Measurements from ENCODE around the gene CHST11.

The CHST11 gene

GRCh38 chr12:104725610-104726009 is 268.9 kb downstream of the CHST11 start:
- Mint-ChIP-seq H3K27ac (no peak overlapping the region), H3K9me3 (ENCODE audit: low read depth) (no peaks in the 10 kb centered on the region), H3K36me3 (peaks cover 7% of the 10 kb centered on the region), H3K4me3 (no peak overlapping the region), H3K4me1 (ENCODE audit: low read depth) (peaks cover 34% of the 10 kb centered on the region), H3K27me3 (no peaks in the 10 kb centered on the region)

GRCh38 chr12:104727726-104728465 is 271.1 kb downstream of the CHST11 start:
- Mint-ChIP-seq H3K4me1 (ENCODE audit: low read depth) (peaks cover 15% of the 10 kb centered on the region), H3K27ac (no peak overlapping the region), H3K27me3 (no peaks in the 10 kb centered on the region), H3K4me3 (no peak overlapping the region), H3K9me3 (ENCODE audit: low read depth) (no peaks in the 10 kb centered on the region), H3K36me3 (peaks cover 7% of the 10 kb centered on the region)

- H3K4me1 Mint-ChIP-seq (ENCODE audit: low read depth), result peaks cover 15% of the 10 kb centered on the region
- H3K36me3 Mint-ChIP-seq, result peaks cover 7% of the 10 kb centered on the region
- H3K27ac Mint-ChIP-seq, result no peak overlapping the region
- H3K4me3 Mint-ChIP-seq, result no peak overlapping the region
- H3K9me3 Mint-ChIP-seq (ENCODE audit: low read depth), result no peaks in the 10 kb centered on the region
- H3K27me3 Mint-ChIP-seq, result no peaks in the 10 kb centered on the region
Observed at GRCh38 chr12:104729091-104729490, 272.3 kb downstream of the CHST11 start.

- Mint-ChIP-seq H3K9me3 (ENCODE audit: low read depth) (no peaks in the 10 kb centered on the region), H3K4me3 (no peak overlapping the region), H3K27me3 (no peaks in the 10 kb centered on the region), H3K36me3 (peaks cover 7% of the 10 kb centered on the region), H3K4me1 (ENCODE audit: low read depth) (peaks cover 19% of the 10 kb centered on the region), H3K27ac (no peak overlapping the region)
Observed at GRCh38 chr12:104729610-104730446, 273.1 kb downstream of the CHST11 start.

GRCh38 chr12:104730763-104731162 is 274.0 kb downstream of the CHST11 start:
- Mint-ChIP-seq H3K9me3 (ENCODE audit: low read depth) (no peaks in the 10 kb centered on the region), H3K4me1 (ENCODE audit: low read depth) (peaks cover 28% of the 10 kb centered on the region), H3K4me3 (no peak overlapping the region), H3K27ac (no peak overlapping the region), H3K27me3 (no peaks in the 10 kb centered on the region), H3K36me3 (peaks cover 7% of the 10 kb centered on the region)

GRCh38 chr12:104733717-104734175 is 277.0 kb downstream of the CHST11 start:
- Mint-ChIP-seq H3K36me3 (peaks cover 2% of the 10 kb centered on the region), H3K4me3 (no peak overlapping the region), H3K9me3 (ENCODE audit: low read depth) (no peaks in the 10 kb centered on the region), H3K27ac (no peak overlapping the region), H3K4me1 (ENCODE audit: low read depth) (peaks cover 50% of the 10 kb centered on the region), H3K27me3 (no peaks in the 10 kb centered on the region)

GRCh38 chr12:104734541-104735095 is 277.9 kb downstream of the CHST11 start:
- peaks cover 56% of the 10 kb centered on the region for H3K4me1 Mint-ChIP-seq (ENCODE audit: low read depth)
- H3K9me3 Mint-ChIP-seq (ENCODE audit: low read depth), result no peaks in the 10 kb centered on the region
- H3K27me3 Mint-ChIP-seq, result no peaks in the 10 kb centered on the region
- H3K4me3 Mint-ChIP-seq, result no peak overlapping the region
- no peaks in the 10 kb centered on the region for H3K36me3 Mint-ChIP-seq
- H3K27ac Mint-ChIP-seq, result no peak overlapping the region

- Mint-ChIP-seq H3K9me3 (ENCODE audit: low read depth) (no peaks in the 10 kb centered on the region), H3K27me3 (no peaks in the 10 kb centered on the region), H3K27ac (peak overlapping the region; percentile 46), H3K4me1 (ENCODE audit: low read depth) (peaks cover 68% of the 10 kb centered on the region), H3K4me3 (no peak overlapping the region), H3K36me3 (peaks cover under 1% of the 10 kb centered on the region)
Observed at GRCh38 chr12:104735801-104736200, 279.1 kb downstream of the CHST11 start.

- H3K36me3 Mint-ChIP-seq, result peaks cover 5% of the 10 kb centered on the region
- peaks cover 73% of the 10 kb centered on the region for H3K4me1 Mint-ChIP-seq (ENCODE audit: low read depth)
- peak overlapping the region; percentile 46 for H3K27ac Mint-ChIP-seq
- H3K27me3 Mint-ChIP-seq, result no peaks in the 10 kb centered on the region
- no peaks in the 10 kb centered on the region for H3K9me3 Mint-ChIP-seq (ENCODE audit: low read depth)
- no peak overlapping the region for H3K4me3 Mint-ChIP-seq
Observed at GRCh38 chr12:104736307-104736706, 279.6 kb downstream of the CHST11 start.

GRCh38 chr12:104737113-104737512 is 280.4 kb downstream of the CHST11 start:
- Mint-ChIP-seq H3K27ac (no peak overlapping the region), H3K9me3 (ENCODE audit: low read depth) (no peaks in the 10 kb centered on the region), H3K27me3 (no peaks in the 10 kb centered on the region), H3K4me1 (ENCODE audit: low read depth) (peaks cover 72% of the 10 kb centered on the region), H3K36me3 (peaks cover 5% of the 10 kb centered on the region), H3K4me3 (no peak overlapping the region)

- no peaks in the 10 kb centered on the region for H3K9me3 Mint-ChIP-seq (ENCODE audit: low read depth)
- peaks cover 5% of the 10 kb centered on the region for H3K36me3 Mint-ChIP-seq
- no peaks in the 10 kb centered on the region for H3K27me3 Mint-ChIP-seq
- H3K4me1 Mint-ChIP-seq (ENCODE audit: low read depth), result peaks cover 71% of the 10 kb centered on the region
- no peak overlapping the region for H3K4me3 Mint-ChIP-seq
- H3K27ac Mint-ChIP-seq, result no peak overlapping the region
Observed at GRCh38 chr12:104737791-104738301, 281.1 kb downstream of the CHST11 start.

- Mint-ChIP-seq H3K4me3 (no peak overlapping the region), H3K9me3 (ENCODE audit: low read depth) (no peaks in the 10 kb centered on the region), H3K27ac (no peak overlapping the region), H3K4me1 (ENCODE audit: low read depth) (peaks cover 66% of the 10 kb centered on the region), H3K36me3 (peaks cover 7% of the 10 kb centered on the region), H3K27me3 (no peaks in the 10 kb centered on the region)
Observed at GRCh38 chr12:104738331-104738730, 281.6 kb downstream of the CHST11 start.

- H3K9me3 Mint-ChIP-seq (ENCODE audit: low read depth), result peaks cover 3% of the 10 kb centered on the region
- no peaks in the 10 kb centered on the region for H3K27me3 Mint-ChIP-seq
- H3K4me1 Mint-ChIP-seq (ENCODE audit: low read depth), result peaks cover 62% of the 10 kb centered on the region
- H3K27ac Mint-ChIP-seq, result peak overlapping the region; percentile 17
- H3K4me3 Mint-ChIP-seq, result no peak overlapping the region
- peaks cover 10% of the 10 kb centered on the region for H3K36me3 Mint-ChIP-seq
Observed at GRCh38 chr12:104738776-104739642, 282.3 kb downstream of the CHST11 start.

GRCh38 chr12:104740668-104741067 is 283.9 kb downstream of the CHST11 start:
- Mint-ChIP-seq H3K4me3 (no peak overlapping the region), H3K4me1 (ENCODE audit: low read depth) (peaks cover 56% of the 10 kb centered on the region), H3K36me3 (peaks cover 10% of the 10 kb centered on the region), H3K27me3 (no peaks in the 10 kb centered on the region), H3K9me3 (ENCODE audit: low read depth) (peaks cover 3% of the 10 kb centered on the region), H3K27ac (peak overlapping the region; percentile 30)

All from activated naive CD8-positive, alpha-beta T cell (primary cell).